Esophagus muscularis mucosa (tissue), 3 donors: Measurements from ENCODE around the gene SPANXB1.
"Not testable (repeated sequence)": the region's sequence is repeated elsewhere in the genome, so short reads cannot be mapped to it uniquely, and the experiment has no call there.

Experiments
- POLR2AphosphoS5 ChIP-seq, 2 donors: sonication (generic); formaldehyde crosslinking; IDR thresholded peaks; one replicate each; pipeline ENCODE4 v1.6.1; 2017; ENCODE audit warnings: antibody characterized with exemption in 2 of 2
- TF ChIP-seq, protein P1 (sequence below), 3 experiments: fragments of 200-600 bp in 2 of 3; fragments of 450-650 bp in 1 of 3; sonication (generic) in 2 of 3; IDR thresholded peaks; one replicate each; pipeline ENCODE4 v1.5.1; 2017 to 2019; ENCODE audit warnings: antibody characterized with exemption in 3 of 3, mild to moderate bottlenecking in 2 of 3, moderate library complexity in 1 of 3

DNA sequence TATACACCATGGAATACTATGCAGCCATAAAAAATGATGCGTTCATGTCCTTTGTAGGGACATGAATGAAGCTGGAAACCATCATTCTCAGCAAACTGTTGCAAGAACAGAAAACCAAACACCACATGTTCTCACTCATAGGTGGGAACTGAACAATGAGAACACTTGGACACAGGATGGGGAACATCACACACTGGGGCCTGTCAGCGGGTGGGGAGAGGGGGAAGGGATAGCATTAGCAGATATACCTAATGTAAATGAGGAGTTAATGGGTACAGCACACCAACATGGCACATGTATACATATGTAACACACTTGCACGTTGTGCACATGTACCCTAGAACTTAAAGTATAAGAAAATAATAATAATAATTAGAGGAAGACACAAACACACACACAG is 47.5 kb downstream of the SPANXB1 start:
- TF ChIP-seq, protein P1, sequence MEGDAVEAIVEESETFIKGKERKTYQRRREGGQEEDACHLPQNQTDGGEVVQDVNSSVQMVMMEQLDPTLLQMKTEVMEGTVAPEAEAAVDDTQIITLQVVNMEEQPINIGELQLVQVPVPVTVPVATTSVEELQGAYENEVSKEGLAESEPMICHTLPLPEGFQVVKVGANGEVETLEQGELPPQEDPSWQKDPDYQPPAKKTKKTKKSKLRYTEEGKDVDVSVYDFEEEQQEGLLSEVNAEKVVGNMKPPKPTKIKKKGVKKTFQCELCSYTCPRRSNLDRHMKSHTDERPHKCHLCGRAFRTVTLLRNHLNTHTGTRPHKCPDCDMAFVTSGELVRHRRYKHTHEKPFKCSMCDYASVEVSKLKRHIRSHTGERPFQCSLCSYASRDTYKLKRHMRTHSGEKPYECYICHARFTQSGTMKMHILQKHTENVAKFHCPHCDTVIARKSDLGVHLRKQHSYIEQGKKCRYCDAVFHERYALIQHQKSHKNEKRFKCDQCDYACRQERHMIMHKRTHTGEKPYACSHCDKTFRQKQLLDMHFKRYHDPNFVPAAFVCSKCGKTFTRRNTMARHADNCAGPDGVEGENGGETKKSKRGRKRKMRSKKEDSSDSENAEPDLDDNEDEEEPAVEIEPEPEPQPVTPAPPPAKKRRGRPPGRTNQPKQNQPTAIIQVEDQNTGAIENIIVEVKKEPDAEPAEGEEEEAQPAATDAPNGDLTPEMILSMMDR (IDR thresholded peaks at IDR 0.05): not testable (repeated sequence)
- not testable (repeated sequence) for TF ChIP-seq POLR2AphosphoS5 (IDR thresholded peaks at IDR 0.05)
